Stimulated activated CD4-positive, alpha-beta T cell treated with anti-CD3 and anti-CD28 coated beads, Interleukin-2, amount 100 ng/mL, for 24 hours (primary cell): ENCODE results near the gene PRDM16.

Source experiments
- DNase-seq, 2 donors: peaks; one replicate each; pipeline ENCODE4 v3.0.0-alpha.2; 2020

Gene PRDM16

DNA sequence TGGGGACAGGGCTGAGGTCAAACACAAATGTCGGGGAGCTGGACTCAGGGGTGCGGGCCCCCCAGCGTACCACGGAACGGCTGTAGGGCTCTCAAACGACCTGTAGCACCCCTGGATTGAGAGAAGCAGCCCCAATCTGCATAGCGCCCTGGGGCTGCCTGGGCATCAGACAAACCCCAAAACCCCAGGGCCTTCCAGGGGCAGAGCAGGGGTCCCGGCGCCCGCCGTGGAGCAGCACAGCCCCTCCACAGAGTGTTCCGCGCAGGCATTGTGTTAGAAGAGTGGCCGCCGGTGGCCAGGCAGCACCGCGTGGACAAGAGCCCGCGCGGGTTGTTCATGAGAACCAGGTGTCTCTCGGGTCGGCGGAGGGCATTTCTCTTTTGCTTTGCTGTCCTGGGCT is 321.3 kb downstream of the PRDM16 start:
- DNase-seq = no peak

DNA sequence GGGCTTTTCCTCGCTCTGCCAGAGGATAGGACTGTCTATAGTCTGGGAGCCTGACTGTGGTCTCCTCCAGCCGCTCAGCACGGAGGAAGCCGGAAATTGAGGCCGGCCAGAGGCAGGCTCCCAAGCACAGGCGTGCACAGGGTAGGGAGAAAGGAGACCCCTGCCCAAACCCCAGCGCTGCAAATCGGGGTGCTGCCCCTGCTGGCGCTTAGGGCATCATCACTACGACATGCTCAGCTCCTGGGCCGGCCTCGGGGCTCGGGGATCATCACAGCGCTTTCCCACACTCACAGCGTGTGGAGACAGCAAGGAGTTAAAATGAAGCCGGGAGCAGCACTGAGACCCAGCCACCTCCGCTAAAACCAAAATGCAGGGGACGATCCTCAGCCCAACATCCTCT is 322.7 kb downstream of the PRDM16 start:
- DNase-seq = no peak

DNA sequence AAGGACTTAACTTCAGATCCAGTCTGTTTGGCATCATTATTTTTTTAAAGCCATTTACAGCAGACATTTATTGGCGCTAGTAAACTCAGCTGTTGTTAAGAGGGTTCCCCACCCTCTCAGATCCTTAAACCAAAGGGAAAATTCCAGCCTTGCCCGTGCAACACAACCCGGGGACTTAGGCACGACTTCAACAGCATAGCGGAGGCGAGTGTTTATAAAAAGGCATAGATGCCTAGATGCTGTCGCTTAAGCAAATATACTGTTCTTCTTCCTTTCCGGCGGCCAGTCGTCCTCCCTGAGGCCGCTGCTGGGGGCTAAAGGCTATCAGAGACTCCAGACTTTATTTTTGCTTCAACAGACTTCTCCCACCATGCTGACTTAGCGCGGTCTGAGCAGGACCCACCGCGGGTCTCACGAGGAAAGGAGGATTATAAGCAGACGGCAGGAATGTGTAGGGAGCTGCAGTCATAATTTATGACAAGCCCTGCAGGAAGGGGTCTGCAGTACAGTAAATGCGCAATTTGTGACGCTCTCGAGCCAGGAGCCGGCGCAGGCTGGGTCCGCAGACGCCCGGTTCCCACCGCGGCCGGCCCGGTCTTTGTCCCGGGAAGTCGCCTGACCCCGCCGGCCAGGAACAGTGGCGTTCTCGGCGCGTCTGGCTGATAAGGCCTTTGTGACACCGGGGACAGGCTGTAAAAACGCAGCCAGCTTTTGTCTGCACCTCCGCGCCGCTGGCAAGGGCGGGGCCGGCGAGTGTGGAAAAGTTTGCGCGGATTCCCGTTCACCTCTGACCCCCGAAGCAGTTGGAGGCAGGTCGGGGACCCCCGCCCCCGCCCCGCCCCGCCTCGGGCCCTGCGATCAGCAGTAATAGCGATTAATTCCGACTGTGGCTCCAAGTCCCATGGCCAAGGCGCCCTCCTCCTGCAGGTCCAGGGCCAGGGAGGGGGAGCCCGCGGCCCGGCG is 324.3 kb downstream of the PRDM16 start:
- no peak for DNase-seq

DNA sequence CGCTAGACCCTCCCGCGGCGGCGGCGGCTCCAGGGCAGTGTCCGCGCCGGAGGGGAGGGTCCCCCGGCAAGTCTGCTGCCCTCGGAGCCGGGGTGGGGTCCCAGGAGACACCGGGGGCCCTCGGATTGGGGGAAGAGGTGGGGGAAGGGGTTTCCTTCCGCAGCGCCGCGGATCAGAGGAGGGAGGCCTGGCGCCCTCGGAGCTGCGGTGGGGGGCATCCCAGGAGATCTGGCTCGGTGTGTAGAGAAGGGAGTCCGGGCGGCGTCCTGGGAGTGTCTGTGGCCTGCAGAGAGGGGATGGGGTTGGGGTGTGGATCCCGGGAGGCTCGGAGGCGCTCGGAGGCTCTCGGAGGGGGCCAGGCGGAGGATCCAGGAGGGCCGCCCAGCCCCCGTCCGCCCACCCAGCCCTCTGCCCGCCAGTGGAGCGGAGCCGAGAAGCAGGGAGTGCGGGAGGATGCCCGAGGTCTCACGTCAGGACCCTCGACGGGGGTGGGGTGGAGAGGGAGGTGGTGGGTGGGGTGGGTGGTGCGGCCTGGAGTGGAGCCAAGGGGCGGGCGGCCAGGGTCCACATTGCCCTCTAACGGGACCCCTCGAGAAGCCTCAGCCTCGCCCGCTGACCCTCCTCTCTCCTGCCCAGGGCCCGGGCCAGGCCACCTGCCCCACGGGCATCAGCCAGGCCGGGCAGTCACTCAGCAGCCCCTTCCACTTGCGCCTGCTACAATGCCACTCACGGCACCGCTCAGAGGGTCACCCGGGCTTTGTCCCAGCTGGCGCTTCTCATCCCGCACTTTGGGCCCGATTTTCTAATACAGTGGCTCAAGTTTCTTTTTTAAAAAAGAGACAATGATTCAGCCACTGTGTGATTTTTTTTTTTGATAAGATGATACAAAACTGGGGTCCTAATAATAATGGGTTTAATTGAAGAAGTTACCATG is 325.3 kb downstream of the PRDM16 start:
- no peak for DNase-seq

DNA sequence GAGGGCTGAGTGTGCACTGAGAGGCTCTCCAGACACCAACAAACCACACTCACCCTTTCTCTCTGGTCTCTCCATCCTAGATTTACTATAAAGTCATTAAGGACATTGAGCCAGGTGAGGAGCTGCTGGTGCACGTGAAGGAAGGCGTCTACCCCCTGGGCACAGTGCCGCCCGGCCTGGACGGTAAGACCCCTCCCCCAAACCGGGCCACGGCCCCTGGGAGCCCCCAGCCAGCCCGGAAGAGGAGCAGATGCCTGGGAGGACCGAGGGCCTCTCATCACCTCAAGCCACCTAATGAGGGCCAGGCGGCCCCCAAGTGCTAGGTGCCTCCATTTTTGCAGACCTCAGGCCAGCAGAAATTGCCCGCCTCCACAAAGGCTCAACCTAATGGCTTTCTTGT is 327.4 kb downstream of the PRDM16 start:
- DNase-seq = no peak

DNA sequence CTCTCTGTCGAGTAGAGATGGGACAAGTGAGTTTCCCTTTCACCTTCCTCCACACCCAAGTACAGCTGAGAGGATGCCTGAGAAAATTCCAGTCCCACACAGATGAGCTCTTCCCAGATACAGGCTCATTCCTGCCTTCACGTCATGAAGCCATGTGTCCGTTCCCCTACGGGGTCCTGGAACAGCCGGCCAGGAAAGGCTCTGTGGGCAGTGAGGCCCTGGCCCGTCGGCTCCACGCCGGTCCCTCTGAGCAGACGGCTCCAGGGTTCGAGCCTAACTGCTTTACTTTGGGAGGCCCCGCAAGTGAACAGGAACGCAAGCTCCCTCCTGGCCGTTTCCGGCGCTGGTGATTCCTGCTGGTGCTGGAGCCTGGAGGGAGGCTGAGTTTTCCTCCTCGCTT is 328.3 kb downstream of the PRDM16 start:
- no peak for DNase-seq

DNA sequence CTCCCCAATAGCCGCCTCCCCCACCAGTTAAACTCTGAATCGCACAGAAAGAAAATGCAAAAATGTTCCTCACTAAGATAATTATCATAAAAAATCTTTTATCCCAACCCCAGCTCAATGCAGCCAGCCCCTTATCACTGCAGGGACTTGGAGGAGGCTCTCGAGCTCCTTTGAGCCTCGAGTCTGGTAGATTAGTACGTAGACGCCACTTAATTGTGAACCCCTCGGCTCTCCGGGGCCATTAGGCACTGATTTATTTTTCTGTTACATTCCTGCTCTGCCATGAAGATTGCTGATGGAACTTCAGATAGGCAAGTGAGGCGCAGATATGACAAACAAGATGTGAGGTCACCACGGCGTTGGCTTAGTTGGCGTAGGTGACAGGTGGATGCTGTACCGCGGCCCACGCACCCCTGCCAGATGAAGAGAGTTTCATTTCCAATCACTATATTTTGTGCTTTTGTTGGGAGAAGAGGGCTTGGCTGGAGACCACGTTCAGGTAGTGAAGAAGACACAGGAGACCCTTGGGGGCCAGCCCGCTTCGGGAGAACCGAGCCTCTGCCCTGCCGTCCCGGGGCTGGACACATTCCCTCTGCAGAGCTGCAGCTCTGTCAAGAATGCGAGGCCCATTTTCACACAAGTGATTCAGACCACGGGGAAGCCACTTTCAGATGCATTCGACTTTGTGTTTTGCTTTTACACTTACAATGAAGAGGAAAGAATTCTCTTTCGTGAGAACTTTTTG is 329.6 kb downstream of the PRDM16 start:
- no peak for DNase-seq

DNA sequence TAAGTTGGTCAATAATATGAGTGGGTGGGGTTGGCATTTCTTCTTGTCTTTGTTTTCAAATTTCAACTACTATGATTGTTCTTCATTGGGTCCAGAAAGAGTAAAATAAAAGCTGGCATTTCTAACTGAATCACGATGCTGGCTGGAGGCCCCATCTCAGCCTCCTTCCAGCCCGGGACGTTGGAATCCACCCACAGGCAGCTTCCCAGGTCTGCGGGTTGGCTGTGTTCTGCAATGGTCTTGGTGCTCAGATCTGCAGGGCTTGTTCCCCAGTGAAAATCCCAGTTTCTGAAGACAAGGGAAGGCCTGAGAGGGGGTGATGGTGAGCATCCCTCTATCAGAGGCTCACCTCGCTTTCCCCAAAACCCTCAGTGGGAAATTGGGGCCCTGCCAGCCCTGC is 330.7 kb downstream of the PRDM16 start:
- no peak for DNase-seq

DNA sequence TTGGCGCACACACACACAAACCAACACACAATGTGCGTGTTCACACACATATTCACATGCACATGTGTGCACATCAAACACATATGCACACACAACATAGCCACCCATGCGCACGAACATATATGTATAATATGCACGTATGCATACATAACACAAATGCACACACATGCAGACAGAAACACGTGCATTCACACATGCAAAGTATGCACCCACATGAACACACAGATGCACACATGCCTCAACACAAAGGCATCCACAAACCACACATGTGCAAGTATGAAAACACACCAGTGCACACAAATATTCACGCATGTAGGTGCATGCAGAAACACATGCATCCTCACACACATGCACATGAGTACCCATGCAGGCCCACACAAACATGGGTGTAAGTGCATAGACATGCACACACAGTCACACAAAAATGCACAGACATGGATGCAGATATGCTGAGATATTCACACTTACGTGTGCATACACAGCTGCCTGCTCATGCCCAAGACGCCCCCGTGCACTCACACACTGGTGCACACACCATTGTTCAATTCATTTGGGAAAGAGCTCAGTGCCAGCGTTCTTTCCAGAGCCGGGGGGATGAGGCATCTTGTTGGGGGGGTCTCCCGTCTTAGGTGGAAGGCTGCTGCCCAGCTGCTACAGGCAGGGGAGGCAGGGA is 332.7 kb downstream of the PRDM16 start:
- DNase-seq = no peak

DNA sequence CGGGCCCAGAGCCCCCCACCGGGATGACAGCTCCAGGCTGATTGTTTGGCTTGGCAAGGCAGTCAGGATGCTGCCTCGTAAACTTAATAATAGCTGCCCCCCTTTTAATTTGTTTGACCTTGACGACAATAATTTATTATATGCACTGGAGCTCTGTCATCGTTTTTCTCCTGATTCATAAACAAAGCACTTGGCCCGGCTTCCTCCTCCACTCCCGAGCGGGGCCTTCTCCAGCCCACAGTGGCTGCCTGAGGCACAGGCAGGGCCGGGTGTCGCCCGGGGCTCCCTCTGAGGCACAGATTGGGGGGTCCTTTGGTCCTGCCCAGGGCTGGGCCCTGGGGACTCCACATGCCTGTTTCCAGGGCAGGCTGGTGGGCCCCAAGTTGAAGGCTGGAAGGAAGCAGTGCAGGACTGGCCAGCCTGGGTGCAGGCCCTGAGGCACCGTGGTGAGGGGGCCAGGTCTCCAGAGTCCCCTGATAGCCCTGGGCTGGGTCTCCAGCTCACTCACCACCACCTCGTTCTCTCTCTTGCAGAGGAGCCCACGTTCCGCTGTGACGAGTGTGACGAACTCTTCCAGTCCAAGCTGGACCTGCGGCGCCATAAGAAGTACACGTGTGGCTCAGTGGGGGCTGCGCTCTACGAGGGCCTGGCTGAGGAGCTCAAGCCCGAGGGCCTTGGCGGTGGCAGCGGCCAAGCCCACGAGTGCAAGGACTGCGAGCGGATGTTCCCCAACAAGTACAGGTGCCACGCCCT is 333.4 kb downstream of the PRDM16 start:
- DNase-seq = no peak

DNA sequence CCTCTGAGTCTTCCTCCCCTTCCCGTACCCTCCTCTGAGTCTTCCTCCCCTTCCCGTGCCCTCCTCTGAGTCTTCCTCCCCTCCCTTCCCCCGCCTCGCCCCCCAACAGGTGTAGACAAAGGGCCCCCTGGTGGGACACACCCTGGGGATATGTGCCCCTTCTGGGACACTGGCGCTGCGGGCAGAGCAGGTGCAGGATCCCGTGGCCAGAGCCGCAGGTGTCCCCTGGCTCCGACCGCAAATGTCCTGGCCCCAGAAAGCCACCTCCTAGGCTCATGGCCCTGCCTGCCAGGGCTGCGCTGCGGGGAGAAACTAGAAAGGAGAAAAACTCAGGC is 334.0 kb downstream of the PRDM16 start:
- DNase-seq = no peak

DNA sequence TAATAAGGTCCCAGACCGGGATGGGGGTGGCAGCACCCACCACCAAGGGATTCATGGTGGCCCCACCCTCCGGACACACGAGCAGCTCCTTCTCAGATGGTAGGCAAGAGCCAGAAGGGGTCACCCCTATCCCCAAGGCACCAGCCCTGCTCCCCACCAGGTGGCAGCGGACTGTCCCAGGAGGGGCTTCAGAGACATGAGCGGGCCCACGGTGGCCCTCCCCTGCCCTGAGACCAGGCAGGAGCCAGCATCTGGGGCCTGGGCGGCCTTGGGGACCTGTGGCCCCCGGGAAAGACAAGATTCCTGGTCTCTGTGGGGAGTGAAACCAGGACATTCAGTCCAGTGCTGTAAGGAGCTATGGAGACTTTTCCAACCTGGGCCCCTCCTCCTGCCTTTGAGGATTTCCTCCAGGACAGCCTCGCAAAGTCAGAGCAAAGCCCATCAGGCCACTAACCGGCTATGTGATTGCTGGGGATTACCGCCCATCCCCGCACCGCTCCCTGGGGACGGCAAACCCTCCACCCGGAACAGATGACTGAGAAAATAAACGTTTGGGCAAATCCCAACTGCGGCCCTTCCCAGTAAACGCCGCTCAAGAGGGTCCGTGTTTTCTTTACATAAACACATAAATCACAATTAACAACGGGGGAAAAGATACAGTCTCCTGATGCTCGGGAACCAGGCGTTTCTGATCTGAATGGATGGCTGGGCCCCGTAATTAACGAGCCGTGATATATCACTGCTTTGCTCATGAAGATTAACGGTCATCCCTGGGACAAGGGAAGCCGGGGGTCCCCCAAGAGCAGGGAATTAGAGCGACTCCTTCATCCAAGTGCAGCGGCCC is 334.6 kb downstream of the PRDM16 start:
- no peak for DNase-seq

DNA sequence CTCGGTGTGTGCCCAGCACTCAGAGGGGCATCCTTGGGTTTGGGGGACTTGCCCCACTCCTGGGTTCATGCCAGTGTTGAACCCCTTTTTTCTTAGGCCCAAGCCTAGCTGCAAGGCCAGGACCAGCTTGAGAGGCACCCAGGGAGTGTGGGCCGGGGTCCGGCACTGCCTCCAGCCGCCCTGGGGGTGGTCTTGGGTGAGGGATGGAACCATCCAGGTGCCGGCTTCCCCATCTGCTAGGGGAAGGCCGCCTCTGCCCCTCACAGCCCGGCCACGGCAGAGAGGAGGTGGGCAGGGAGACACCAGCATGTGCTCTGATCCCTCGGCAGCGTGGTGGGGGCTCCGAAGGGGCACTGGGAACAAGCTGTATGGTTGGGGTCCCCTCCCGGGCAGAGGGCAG is 335.3 kb downstream of the PRDM16 start:
- DNase-seq = no peak

DNA sequence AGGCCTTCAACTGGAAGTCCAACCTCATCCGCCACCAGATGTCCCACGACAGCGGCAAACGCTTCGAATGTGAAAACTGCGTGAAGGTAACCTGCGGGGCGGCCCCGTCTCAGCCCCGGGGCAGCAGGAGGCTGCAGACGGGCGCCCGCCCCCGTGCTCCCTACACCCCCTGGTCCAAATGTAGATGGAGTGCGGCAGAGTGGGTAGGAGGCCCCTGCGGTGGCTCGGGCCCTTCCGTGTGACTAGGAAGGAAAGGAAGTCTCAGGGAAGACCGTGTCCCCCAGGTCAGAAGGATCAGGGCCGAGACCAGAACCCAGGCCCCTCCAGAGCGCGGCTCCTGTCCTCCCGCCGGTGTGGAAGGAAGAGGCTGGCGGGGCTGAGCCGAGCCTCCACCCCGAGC is 335.8 kb downstream of the PRDM16 start:
- DNase-seq = no peak

DNA sequence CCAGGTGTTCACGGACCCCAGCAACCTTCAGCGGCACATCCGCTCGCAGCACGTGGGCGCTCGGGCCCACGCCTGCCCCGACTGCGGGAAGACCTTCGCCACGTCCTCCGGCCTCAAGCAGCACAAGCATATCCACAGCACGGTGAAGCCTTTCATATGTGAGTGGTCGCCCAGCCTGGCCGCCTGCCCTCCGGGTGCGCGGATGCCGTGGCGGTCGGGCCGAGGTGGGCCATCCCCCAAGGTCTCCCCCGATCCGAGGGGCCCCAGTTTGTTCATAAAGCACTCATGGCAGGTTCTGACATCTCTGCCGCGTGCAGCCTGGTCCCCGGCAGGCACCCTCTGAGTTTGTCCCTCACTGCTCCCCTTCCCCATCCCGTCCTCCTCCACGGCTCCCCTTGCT is 336.5 kb downstream of the PRDM16 start:
- no peak for DNase-seq

DNA sequence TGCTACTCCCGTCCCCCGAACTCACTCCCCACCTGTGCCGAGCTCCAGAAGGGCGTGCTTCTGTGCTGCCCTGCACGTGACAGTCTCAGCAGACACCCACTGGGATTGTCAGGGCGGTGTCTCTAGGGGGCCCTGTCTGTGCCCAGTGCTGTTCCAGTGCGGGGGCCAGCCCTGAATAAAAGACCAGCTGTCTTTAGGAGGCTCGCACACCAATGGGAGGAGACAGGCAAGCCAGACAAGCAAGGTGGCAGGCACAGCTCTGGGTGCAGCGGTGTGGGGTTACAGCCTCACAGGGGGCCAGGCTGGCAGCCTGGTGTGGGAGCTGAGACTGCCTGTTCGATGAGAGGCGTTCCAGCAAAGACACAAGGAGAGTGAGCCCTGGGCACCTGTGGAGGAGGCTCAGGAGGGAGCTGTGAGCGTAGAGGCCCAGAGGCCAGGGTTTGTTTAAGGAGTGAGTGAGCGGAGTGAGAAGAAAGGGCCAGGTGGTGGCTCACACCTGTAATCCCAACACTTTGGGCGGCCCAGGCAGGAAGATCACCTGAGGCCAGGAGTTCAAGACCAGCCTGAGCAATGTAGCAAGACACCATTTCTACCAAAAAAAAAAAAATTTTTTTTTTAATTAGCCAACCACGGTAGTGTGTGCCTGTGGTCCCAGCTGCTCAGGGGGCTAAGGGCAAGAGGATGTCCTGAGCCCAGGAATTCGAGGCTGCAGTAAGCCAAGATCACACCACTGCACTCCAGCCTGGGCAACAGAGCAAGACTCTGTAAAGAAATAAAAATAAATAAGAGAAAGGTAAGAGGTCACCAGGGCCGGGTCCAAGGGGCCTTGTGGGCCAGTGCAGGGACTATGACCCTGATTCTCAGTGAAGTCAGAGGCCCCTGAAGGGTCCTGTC is 337.2 kb downstream of the PRDM16 start:
- DNase-seq = no peak

DNA sequence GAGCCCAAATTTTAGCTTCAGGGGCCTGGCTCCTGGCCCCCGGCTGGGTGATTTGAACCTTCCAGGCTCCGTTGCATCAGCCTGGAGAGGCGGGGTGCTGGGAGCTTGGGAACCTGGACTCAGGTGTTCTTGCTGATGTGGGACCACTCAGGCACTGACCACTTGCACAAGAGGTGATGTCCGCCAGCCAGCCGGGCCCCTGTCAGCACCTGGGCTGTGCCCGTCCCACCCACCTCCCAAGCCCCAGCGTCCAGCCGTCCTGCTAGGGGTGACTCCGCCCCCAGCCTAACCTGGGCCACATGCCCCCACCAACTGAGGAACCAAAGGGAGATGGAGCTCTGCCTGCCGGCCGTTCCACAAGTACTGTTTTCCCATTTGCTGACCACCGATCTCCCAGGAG is 338.0 kb downstream of the PRDM16 start:
- no peak for DNase-seq

DNA sequence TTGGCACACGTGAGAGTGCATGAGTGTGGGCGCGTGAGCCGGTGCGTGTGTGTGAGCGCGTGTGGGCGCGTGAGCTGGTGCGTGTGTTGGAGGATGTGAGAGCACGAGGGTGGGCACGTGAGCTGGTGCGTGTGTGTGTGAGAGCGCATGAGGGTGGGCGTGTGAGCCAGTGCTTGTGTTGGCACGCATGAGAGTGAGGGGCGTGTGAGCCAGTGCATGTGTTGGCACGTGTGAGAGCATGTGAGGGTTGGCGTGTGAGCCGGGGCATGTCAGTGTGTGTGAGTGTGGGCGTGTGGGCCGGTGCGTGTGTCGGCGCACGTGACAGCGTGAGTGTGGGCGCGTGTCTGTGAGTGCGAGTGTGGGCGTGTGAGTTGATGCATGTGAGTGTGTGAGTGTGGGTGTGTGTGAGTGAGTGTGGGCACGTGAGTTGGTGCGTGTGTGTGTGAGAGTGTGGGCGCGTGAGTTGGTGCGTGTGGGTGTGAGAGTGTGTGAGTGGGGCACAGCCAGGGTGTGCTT is 339.8 kb downstream of the PRDM16 start:
- no peak for DNase-seq

DNA sequence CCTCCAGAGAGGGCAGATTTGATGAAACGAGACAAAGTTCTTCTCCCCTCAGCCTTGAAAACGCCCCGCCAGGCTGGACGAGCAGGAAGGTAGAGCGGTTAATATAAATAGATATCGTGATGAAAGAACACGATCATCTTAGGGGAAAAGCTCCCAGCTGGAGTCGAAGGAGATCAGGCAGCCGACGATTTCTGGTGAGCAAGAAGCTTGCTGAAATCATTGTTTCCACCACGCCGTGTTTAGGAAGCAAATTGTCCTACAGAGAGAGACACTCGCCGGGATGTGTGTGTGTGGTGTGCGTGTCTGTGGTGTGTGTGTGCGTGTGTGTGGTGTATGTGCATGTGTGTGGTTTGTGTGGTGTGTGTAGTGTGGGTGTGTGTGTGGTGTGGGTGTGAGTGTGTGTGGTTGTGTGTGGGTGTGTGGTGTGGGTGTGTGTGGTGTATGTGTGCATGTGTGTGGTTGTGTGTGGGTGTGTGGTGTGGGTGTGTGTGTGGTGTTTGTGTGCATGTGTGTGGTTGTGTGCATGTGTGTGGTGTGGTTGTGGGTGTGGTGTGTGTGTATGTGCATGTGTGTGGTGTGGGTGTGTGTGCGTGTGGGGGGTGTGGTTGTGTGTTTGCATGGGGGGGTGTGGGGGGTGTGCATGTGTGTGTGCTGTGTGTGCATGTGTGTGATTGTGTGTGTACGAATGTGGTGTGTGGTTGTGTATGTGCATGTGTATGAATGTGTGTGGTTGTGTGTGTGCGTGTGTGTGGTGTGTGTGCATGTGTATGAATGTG is 340.6 kb downstream of the PRDM16 start:
- no peak for DNase-seq
